GM18511 (cell line): Measurements from ENCODE around the gene ELFN1.

ENCODE experiments used
- ATAC-seq: cut with Tn5 transposase; IDR thresholded peaks from one replicate; pipeline ENCODE4 v1.9.1; 2021; ENCODE audit warnings: mild to moderate bottlenecking, moderate library complexity; ENCODE audit not compliant: unreplicated experiment

ELFN1 gene

GRCh38 chr7:1721047-1721690, 51.1 kb downstream of the ELFN1 start:
- no peak for ATAC-seq

GRCh38 chr7:1723254-1723653, 53.2 kb downstream of the ELFN1 start:
- no peak for ATAC-seq

- ATAC-seq = no peak
Observed at GRCh38 chr7:1724118-1724910, 54.2 kb downstream of the ELFN1 start.

- ATAC-seq = no peak
Observed at GRCh38 chr7:1725199-1725690, 55.2 kb downstream of the ELFN1 start.

GRCh38 chr7:1725766-1726630, 55.9 kb downstream of the ELFN1 start:
- ATAC-seq = no peak

GRCh38 chr7:1727079-1727478, 57.0 kb downstream of the ELFN1 start:
- ATAC-seq = no peak

- ATAC-seq = no peak
Observed at GRCh38 chr7:1727812-1728570, 57.9 kb downstream of the ELFN1 start.

- ATAC-seq = no peak
Observed at GRCh38 chr7:1729183-1729582, 59.1 kb downstream of the ELFN1 start.

- no peak for ATAC-seq
Observed at GRCh38 chr7:1729773-1730172, 59.7 kb downstream of the ELFN1 start.

GRCh38 chr7:1732072-1732471, 62.0 kb downstream of the ELFN1 start:
- no peak for ATAC-seq

- no peak for ATAC-seq
Observed at GRCh38 chr7:1732645-1733044, 62.6 kb downstream of the ELFN1 start.

- ATAC-seq = no peak
Observed at GRCh38 chr7:1733206-1733907, 63.3 kb downstream of the ELFN1 start.

GRCh38 chr7:1733908-1734730, 64.0 kb downstream of the ELFN1 start:
- no peak for ATAC-seq

- ATAC-seq = no peak
Observed at GRCh38 chr7:1735262-1735661, 65.2 kb downstream of the ELFN1 start.

- no peak for ATAC-seq
Observed at GRCh38 chr7:1735806-1736483, 65.9 kb downstream of the ELFN1 start.

- ATAC-seq = no peak
Observed at GRCh38 chr7:1736484-1736817, 66.4 kb downstream of the ELFN1 start.

GRCh38 chr7:1736830-1737229, 66.8 kb downstream of the ELFN1 start:
- no peak for ATAC-seq

GRCh38 chr7:1737523-1737922, 67.4 kb downstream of the ELFN1 start:
- ATAC-seq = no peak

- no peak for ATAC-seq
Observed at GRCh38 chr7:1737956-1738355, 67.9 kb downstream of the ELFN1 start.
